ENCODE results near the gene SPRY2.

The SPRY2 gene

GRCh38 chr13:80331984-80332383 lies 8.9 kb downstream of the SPRY2 start:
- H3K27ac ChIP-seq (ENCODE audit: low read depth, low read length): no peak overlapping the region
- H3K27me3 ChIP-seq (ENCODE audit: control insufficient read depth, insufficient read depth, low read length): no peaks in the 10 kb centered on the region
- no peaks in the 10 kb centered on the region for H3K4me1 ChIP-seq (ENCODE audit: control insufficient read depth, insufficient read depth, low read length)
- H3K4me3 ChIP-seq (ENCODE audit: low read length): no peak overlapping the region
- H3K9ac ChIP-seq (ENCODE audit: low read length): no peak overlapping the region
- peaks cover 3% of the 10 kb centered on the region for H3K36me3 ChIP-seq (ENCODE audit: control insufficient read depth, insufficient read depth, low read length)

GRCh38 chr13:80329250-80329649 lies 11.7 kb downstream of the SPRY2 start:
- Histone ChIP-seq H3K4me1 (ENCODE audit: control insufficient read depth, insufficient read depth, low read length) (no peaks in the 10 kb centered on the region), H3K4me3 (ENCODE audit: low read length) (no peak overlapping the region), H3K36me3 (ENCODE audit: control insufficient read depth, insufficient read depth, low read length) (no peaks in the 10 kb centered on the region), H3K27ac (ENCODE audit: low read depth, low read length) (no peak overlapping the region), H3K9ac (ENCODE audit: low read length) (no peak overlapping the region), H3K27me3 (ENCODE audit: control insufficient read depth, insufficient read depth, low read length) (no peaks in the 10 kb centered on the region)

GRCh38 chr13:80319004-80319403 lies 21.9 kb downstream of the SPRY2 start:
- Histone ChIP-seq H3K4me3 (ENCODE audit: low read length) (no peak overlapping the region), H3K27ac (ENCODE audit: low read depth, low read length) (no peak overlapping the region), H3K27me3 (ENCODE audit: control insufficient read depth, insufficient read depth, low read length) (no peaks in the 10 kb centered on the region), H3K36me3 (ENCODE audit: control insufficient read depth, insufficient read depth, low read length) (no peaks in the 10 kb centered on the region), H3K9ac (ENCODE audit: low read length) (no peak overlapping the region), H3K4me1 (ENCODE audit: control insufficient read depth, insufficient read depth, low read length) (no peaks in the 10 kb centered on the region)

GRCh38 chr13:80314711-80315653 lies 25.9 kb downstream of the SPRY2 start:
- no peaks in the 10 kb centered on the region for H3K4me1 ChIP-seq (ENCODE audit: control insufficient read depth, insufficient read depth, low read length)
- no peak overlapping the region for H3K9ac ChIP-seq (ENCODE audit: low read length)
- H3K36me3 ChIP-seq (ENCODE audit: control insufficient read depth, insufficient read depth, low read length): no peaks in the 10 kb centered on the region
- H3K27ac ChIP-seq (ENCODE audit: low read depth, low read length): no peak overlapping the region
- H3K27me3 ChIP-seq (ENCODE audit: control insufficient read depth, insufficient read depth, low read length): no peaks in the 10 kb centered on the region
- H3K4me3 ChIP-seq (ENCODE audit: low read length): no peak overlapping the region

GRCh38 chr13:80313668-80314256 lies 27.2 kb downstream of the SPRY2 start:
- Histone ChIP-seq H3K27me3 (ENCODE audit: control insufficient read depth, insufficient read depth, low read length) (no peaks in the 10 kb centered on the region), H3K36me3 (ENCODE audit: control insufficient read depth, insufficient read depth, low read length) (no peaks in the 10 kb centered on the region), H3K9ac (ENCODE audit: low read length) (no peak overlapping the region), H3K27ac (ENCODE audit: low read depth, low read length) (no peak overlapping the region), H3K4me1 (ENCODE audit: control insufficient read depth, insufficient read depth, low read length) (no peaks in the 10 kb centered on the region), H3K4me3 (ENCODE audit: low read length) (no peak overlapping the region)

GRCh38 chr13:80312967-80313366 lies 28.0 kb downstream of the SPRY2 start:
- Histone ChIP-seq H3K27me3 (ENCODE audit: control insufficient read depth, insufficient read depth, low read length) (no peaks in the 10 kb centered on the region), H3K36me3 (ENCODE audit: control insufficient read depth, insufficient read depth, low read length) (no peaks in the 10 kb centered on the region), H3K4me3 (ENCODE audit: low read length) (no peak overlapping the region), H3K27ac (ENCODE audit: low read depth, low read length) (no peak overlapping the region), H3K4me1 (ENCODE audit: control insufficient read depth, insufficient read depth, low read length) (no peaks in the 10 kb centered on the region), H3K9ac (ENCODE audit: low read length) (no peak overlapping the region)

- H3K36me3 ChIP-seq (ENCODE audit: control insufficient read depth, insufficient read depth, low read length): no peaks in the 10 kb centered on the region
- no peaks in the 10 kb centered on the region for H3K4me1 ChIP-seq (ENCODE audit: control insufficient read depth, insufficient read depth, low read length)
- H3K27me3 ChIP-seq (ENCODE audit: control insufficient read depth, insufficient read depth, low read length): no peaks in the 10 kb centered on the region
- H3K4me3 ChIP-seq (ENCODE audit: low read length): no peak overlapping the region
- H3K27ac ChIP-seq (ENCODE audit: low read depth, low read length): no peak overlapping the region
- no peak overlapping the region for H3K9ac ChIP-seq (ENCODE audit: low read length)
Measured at GRCh38 chr13:80312012-80312704, 28.8 kb downstream of the SPRY2 start.

- Histone ChIP-seq H3K27ac (ENCODE audit: low read depth, low read length) (no peak overlapping the region), H3K36me3 (ENCODE audit: control insufficient read depth, insufficient read depth, low read length) (no peaks in the 10 kb centered on the region), H3K4me1 (ENCODE audit: control insufficient read depth, insufficient read depth, low read length) (no peaks in the 10 kb centered on the region), H3K27me3 (ENCODE audit: control insufficient read depth, insufficient read depth, low read length) (no peaks in the 10 kb centered on the region), H3K4me3 (ENCODE audit: low read length) (no peak overlapping the region), H3K9ac (ENCODE audit: low read length) (no peak overlapping the region)
Measured at GRCh38 chr13:80309926-80310325, 31.0 kb downstream of the SPRY2 start.

GRCh38 chr13:80307401-80307987 lies 33.4 kb downstream of the SPRY2 start:
- no peaks in the 10 kb centered on the region for H3K36me3 ChIP-seq (ENCODE audit: control insufficient read depth, insufficient read depth, low read length)
- no peak overlapping the region for H3K4me3 ChIP-seq (ENCODE audit: low read length)
- H3K27me3 ChIP-seq (ENCODE audit: control insufficient read depth, insufficient read depth, low read length): no peaks in the 10 kb centered on the region
- no peak overlapping the region for H3K27ac ChIP-seq (ENCODE audit: low read depth, low read length)
- H3K9ac ChIP-seq (ENCODE audit: low read length): no peak overlapping the region
- H3K4me1 ChIP-seq (ENCODE audit: control insufficient read depth, insufficient read depth, low read length): no peaks in the 10 kb centered on the region

GRCh38 chr13:80306337-80306972 lies 34.5 kb downstream of the SPRY2 start:
- H3K27ac ChIP-seq (ENCODE audit: low read depth, low read length): no peak overlapping the region
- H3K36me3 ChIP-seq (ENCODE audit: control insufficient read depth, insufficient read depth, low read length): no peaks in the 10 kb centered on the region
- H3K4me3 ChIP-seq (ENCODE audit: low read length): no peak overlapping the region
- H3K4me1 ChIP-seq (ENCODE audit: control insufficient read depth, insufficient read depth, low read length): no peaks in the 10 kb centered on the region
- H3K27me3 ChIP-seq (ENCODE audit: control insufficient read depth, insufficient read depth, low read length): no peaks in the 10 kb centered on the region
- no peak overlapping the region for H3K9ac ChIP-seq (ENCODE audit: low read length)

GRCh38 chr13:80305737-80306136 lies 35.2 kb downstream of the SPRY2 start:
- H3K27ac ChIP-seq (ENCODE audit: low read depth, low read length): no peak overlapping the region
- H3K9ac ChIP-seq (ENCODE audit: low read length): no peak overlapping the region
- no peaks in the 10 kb centered on the region for H3K36me3 ChIP-seq (ENCODE audit: control insufficient read depth, insufficient read depth, low read length)
- H3K4me1 ChIP-seq (ENCODE audit: control insufficient read depth, insufficient read depth, low read length): no peaks in the 10 kb centered on the region
- no peaks in the 10 kb centered on the region for H3K27me3 ChIP-seq (ENCODE audit: control insufficient read depth, insufficient read depth, low read length)
- H3K4me3 ChIP-seq (ENCODE audit: low read length): no peak overlapping the region

Measured in rectal smooth muscle tissue (tissue), 1 donor.